Measurements from ENCODE around the gene MRPL53.

MRPL53 gene

GRCh38 chr2:74472086-74472944, at the start of gene MRPL53:
Gene MRPL53, minus strand, starts transcription at chr2:74472680. Its CDS starts 20 bp downstream, at chr2:74472660.
- DNase-seq (ENCODE audit: low read depth) = peak; percentile 94

- no peak for DNase-seq (ENCODE audit: low read depth)
Measured at GRCh38 chr2:74516650-74517049, 44.2 kb upstream of the MRPL53 start.

GRCh38 chr2:74515981-74516633, 43.6 kb upstream of the MRPL53 start:
- DNase-seq (ENCODE audit: low read depth) = peak; percentile 72

- no peak for DNase-seq (ENCODE audit: low read depth)
Measured at GRCh38 chr2:74515271-74515980, 42.9 kb upstream of the MRPL53 start.

GRCh38 chr2:74514368-74515270, 42.1 kb upstream of the MRPL53 start, which contains the start of gene TLX2:
Gene TLX2, plus strand, starts transcription at chr2:74514450. Its CDS starts 357 bp downstream, at chr2:74514807.
- no peak for DNase-seq (ENCODE audit: low read depth)

- no peak for DNase-seq (ENCODE audit: low read depth)
Measured at GRCh38 chr2:74513605-74514367, 41.3 kb upstream of the MRPL53 start.

- no peak for DNase-seq (ENCODE audit: low read depth)
Measured at GRCh38 chr2:74512744-74513604, 40.5 kb upstream of the MRPL53 start.

GRCh38 chr2:74511104-74511989, 38.9 kb upstream of the MRPL53 start:
- DNase-seq (ENCODE audit: low read depth) = no peak

GRCh38 chr2:74510272-74510671, 37.8 kb upstream of the MRPL53 start:
- no peak for DNase-seq (ENCODE audit: low read depth)

- no peak for DNase-seq (ENCODE audit: low read depth)
Measured at GRCh38 chr2:74507926-74508520, 35.5 kb upstream of the MRPL53 start.

GRCh38 chr2:74507145-74507925, 34.9 kb upstream of the MRPL53 start, which contains the start of gene PCGF1:
Gene PCGF1, minus strand, starts transcription at chr2:74507695. Its CDS starts 27 bp downstream, at chr2:74507668.
- DNase-seq (ENCODE audit: low read depth) = peak; percentile 99

- no peak for DNase-seq (ENCODE audit: low read depth)
Measured at GRCh38 chr2:74505448-74506246, 33.2 kb upstream of the MRPL53 start.

GRCh38 chr2:74504591-74504990, 32.1 kb upstream of the MRPL53 start:
- DNase-seq (ENCODE audit: low read depth) = no peak

GRCh38 chr2:74503506-74504475, 31.3 kb upstream of the MRPL53 start:
- no peak for DNase-seq (ENCODE audit: low read depth)

All from activated T-cell treated with anti-CD3 and anti-CD28 coated beads for 24 hours (primary cell).